Ishikawa (cell line): ENCODE measurements around the gene WNT7B.

Source experiments
- CEBPB ChIP-seq: IDR thresholded peaks from 2 replicates; pipeline ENCODE4 v1.6.1; 2012
- CREB1 ChIP-seq: IDR thresholded peaks from 2 replicates; pipeline ENCODE4 v1.6.1; 2012; ENCODE audit warnings: low read depth
- EGR1 ChIP-seq: IDR thresholded peaks from 2 replicates; pipeline ENCODE4 v1.6.1; 2012
- EP300 ChIP-seq: IDR thresholded peaks from 2 replicates; pipeline ENCODE4 v1.6.1; 2012; ENCODE audit warnings: borderline replicate concordance
- FOXM1 ChIP-seq: IDR thresholded peaks from 2 replicates; pipeline ENCODE4 v1.6.1; 2012; ENCODE audit warnings: low read depth, borderline replicate concordance
- NFIC ChIP-seq: IDR thresholded peaks from 2 replicates; pipeline ENCODE4 v1.6.1; 2012
- RAD21 ChIP-seq: IDR thresholded peaks from 2 replicates; pipeline ENCODE4 v1.6.1; 2012; ENCODE audit warnings: low read depth
- TAF1 ChIP-seq: IDR thresholded peaks from 2 replicates; pipeline ENCODE4 v1.6.1; 2012; ENCODE audit warnings: low read depth, mild to moderate bottlenecking
- TCF12 ChIP-seq: IDR thresholded peaks from 2 replicates; pipeline ENCODE4 v1.6.1; 2012; ENCODE audit warnings: low read depth
- TEAD4 ChIP-seq: IDR thresholded peaks from 2 replicates; pipeline ENCODE4 v1.6.1; 2012
- YY1 ChIP-seq: IDR thresholded peaks from 2 replicates; pipeline ENCODE4 v1.6.1; 2012; ENCODE audit warnings: low read depth
- ZBTB7A ChIP-seq: IDR thresholded peaks from 2 replicates; pipeline ENCODE4 v1.6.1; 2012; ENCODE audit warnings: low read depth
- TF ChIP-seq, protein P1 (sequence below): IDR thresholded peaks from 2 replicates; pipeline ENCODE4 v1.6.1; 2012; ENCODE audit warnings: low read depth, mild to moderate bottlenecking
- TF ChIP-seq, protein P2 (sequence below): IDR thresholded peaks from 2 replicates; pipeline ENCODE4 v1.6.1; 2012
- TF ChIP-seq, protein P3 (sequence below): IDR thresholded peaks from 2 replicates; pipeline ENCODE4 v1.6.1; 2012

Gene WNT7B

DNA sequence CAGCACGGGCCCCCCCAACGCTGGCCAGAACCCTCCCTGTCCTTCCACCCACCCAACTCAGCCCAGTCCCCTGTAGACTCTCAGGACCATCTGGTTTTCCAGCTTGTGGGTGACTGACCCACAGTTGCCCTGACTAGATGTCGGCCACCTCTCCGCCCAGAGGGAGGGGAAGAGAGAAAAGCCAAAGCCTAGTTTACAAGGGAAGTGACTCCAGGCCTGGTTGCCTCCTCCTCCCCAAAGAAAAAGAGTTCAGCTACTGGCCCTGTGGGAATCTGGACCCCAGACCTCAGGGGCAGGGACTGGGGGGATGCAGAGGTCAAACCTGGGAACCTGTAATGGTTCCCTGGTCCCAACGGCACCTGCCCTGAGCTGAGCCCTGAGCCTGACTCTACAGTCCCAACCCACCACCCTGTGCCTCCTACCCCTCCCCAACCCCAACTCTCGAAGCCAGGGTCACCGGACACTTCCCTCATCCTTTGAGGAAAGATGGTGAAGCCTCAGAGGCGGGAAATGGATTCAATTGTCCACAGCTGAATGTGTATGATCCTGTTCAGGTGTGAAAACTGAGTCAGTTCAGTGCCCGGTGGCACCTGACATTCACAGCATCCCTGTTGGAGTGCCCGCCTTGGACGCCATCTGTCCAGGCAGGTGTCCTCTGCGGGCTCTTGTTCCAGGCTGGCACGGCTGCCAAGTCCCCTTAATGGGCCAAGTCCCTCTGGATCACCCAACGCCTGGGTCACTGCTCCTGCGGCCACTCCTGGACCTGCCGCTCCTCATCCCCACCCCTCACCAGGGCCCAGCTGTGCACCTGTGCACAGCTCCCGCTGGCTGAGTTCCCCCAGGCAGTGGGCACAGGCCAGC lies 21.0 kb upstream of the WNT7B start:
- no peak for TF ChIP-seq CEBPB
- peak; percentile 7; the same call in 1 of the 2 replicates for TF ChIP-seq ZBTB7A

DNA sequence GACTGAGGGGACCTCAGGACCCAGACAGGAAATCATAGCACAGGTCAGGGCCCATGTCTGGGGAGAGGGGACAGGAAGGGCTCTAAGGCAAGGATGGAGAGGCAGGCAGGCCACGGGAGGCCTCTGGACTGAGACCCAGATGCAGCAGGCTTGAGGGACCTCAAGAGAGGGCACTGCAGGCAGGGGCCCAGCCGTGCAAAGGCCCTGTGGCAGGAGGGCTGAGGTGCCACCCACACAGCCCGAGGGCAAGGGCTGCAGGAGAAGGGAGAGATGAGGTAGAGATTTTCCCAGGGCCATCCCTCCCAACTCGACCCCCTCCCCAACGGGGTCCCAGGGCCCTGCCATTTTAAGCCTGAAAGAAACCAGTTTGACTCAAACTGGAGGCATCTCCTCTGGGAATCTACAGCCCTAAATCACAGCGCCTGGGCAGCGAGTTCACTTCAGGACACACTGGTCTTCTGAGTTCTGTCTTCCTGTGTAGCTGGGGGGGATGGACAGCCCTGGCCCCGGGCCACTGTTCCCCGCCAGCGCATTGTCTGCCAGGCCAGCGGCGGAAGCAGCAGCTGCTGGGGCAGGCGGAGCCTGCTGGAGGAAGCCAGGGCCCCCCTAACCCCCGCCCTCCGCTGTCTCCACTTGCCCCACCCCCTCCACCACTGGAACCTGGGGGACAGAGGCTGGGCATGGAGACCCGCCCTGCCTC lies 20.3 kb upstream of the WNT7B start:
- TF ChIP-seq TEAD4 (0 out of 2 replicates have a peak, but pooled peaks have one; percentile 20), EP300 (peak; percentile 64; the same call in 1 of the 2 replicates), CREB1 (no peak), TAF1 (no peak), YY1 (no peak), NFIC (peak; percentile 89), TCF12 (peak; percentile 58), FOXM1 (no peak), RAD21 (no peak), EGR1 (no peak), ZBTB7A (peak; percentile 63), CEBPB (no peak)
- TF ChIP-seq, protein P1, sequence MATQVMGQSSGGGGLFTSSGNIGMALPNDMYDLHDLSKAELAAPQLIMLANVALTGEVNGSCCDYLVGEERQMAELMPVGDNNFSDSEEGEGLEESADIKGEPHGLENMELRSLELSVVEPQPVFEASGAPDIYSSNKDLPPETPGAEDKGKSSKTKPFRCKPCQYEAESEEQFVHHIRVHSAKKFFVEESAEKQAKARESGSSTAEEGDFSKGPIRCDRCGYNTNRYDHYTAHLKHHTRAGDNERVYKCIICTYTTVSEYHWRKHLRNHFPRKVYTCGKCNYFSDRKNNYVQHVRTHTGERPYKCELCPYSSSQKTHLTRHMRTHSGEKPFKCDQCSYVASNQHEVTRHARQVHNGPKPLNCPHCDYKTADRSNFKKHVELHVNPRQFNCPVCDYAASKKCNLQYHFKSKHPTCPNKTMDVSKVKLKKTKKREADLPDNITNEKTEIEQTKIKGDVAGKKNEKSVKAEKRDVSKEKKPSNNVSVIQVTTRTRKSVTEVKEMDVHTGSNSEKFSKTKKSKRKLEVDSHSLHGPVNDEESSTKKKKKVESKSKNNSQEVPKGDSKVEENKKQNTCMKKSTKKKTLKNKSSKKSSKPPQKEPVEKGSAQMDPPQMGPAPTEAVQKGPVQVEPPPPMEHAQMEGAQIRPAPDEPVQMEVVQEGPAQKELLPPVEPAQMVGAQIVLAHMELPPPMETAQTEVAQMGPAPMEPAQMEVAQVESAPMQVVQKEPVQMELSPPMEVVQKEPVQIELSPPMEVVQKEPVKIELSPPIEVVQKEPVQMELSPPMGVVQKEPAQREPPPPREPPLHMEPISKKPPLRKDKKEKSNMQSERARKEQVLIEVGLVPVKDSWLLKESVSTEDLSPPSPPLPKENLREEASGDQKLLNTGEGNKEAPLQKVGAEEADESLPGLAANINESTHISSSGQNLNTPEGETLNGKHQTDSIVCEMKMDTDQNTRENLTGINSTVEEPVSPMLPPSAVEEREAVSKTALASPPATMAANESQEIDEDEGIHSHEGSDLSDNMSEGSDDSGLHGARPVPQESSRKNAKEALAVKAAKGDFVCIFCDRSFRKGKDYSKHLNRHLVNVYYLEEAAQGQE, result no peak
- TF ChIP-seq, protein P2, sequence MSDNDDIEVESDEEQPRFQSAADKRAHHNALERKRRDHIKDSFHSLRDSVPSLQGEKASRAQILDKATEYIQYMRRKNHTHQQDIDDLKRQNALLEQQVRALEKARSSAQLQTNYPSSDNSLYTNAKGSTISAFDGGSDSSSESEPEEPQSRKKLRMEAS, result no peak; the same call in 1 of the 2 replicates
- TF ChIP-seq, protein P3, sequence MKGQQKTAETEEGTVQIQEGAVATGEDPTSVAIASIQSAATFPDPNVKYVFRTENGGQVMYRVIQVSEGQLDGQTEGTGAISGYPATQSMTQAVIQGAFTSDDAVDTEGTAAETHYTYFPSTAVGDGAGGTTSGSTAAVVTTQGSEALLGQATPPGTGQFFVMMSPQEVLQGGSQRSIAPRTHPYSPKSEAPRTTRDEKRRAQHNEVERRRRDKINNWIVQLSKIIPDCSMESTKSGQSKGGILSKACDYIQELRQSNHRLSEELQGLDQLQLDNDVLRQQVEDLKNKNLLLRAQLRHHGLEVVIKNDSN, result 0 out of 2 replicates have a peak, but pooled peaks have one; percentile 4

DNA sequence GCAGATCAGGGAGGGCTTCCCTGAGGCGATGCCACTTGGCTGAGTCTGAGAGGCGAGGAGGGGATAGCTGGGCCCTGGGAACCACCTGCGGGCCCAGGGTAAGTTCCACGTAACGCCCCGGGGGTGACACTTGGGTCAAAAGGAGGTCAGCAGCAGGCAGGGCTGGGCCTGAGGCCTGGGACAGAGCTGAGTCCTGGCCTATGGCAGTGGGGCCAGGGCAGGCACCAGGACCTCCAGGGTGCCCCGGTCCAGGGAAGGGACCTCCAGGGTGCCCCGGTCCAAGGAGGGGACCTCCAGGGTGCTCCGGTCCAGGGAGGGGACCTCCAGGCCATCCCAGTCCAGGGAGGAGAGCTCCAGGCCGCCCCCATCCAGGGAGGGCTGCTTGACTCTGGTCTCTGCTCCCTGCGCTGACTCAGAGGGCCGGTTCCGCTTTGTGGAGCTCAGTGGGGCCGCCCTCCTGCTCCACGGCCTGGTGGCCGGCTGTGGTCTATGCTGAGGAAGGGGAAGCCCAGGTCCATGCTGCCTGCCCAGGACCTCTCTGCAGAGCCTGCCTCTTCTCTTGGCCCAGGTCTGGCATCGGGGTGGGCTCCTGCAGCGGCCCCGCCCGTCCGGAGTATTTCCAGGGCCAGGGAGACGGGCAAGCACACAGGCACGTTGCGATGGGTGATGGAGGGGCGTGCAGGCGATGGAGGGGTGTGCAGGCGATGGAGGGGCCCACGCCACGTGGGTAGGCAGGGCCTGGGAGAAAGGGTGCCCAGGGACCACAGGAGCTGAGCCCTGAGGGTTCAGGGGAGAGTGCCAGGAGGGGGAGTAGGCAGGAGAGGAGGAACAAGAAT lies 19.5 kb upstream of the WNT7B start:
- TF ChIP-seq RAD21 (no peak), YY1 (no peak), EP300 (no peak), FOXM1 (no peak), TAF1 (no peak), ZBTB7A (no peak), TEAD4 (no peak), EGR1 (no peak), NFIC (no peak), CREB1 (no peak), CEBPB (no peak)
- TF ChIP-seq, protein P2, result no peak
- TF ChIP-seq, protein P3, result no peak

DNA sequence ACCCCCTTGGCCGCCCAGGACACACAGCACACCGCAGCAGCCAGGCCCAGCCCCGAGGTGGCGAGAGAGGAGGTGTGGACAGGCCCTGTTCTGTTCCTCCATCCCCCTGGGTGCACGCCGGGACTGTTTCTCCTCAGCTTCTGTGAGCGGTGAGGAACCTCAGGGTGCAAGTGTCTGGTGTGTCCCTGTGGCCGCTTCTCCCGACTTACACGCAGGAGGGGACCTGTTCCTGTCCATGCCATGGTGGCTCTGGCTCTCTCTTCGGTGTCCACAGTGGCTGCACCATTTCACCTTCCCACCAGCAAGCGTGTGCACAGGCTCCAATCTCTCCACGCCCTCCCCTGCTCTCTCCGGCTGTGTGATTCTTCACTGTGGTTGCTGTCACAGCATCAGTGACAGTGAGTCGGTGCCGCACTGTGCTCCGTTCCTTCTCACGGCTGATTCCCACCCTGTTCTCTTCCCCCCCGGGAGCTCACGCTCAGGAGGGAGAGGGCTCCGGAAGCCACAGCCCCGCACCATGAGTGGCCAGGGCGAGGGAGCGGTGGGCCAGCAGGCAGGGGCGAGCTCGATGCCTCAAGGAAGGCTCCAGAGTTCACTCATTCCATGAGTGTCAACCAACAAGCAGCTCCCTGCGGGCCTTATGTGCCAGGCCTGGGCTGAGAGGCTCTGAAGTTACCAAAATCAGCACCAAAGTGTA lies 18.6 kb upstream of the WNT7B start:
- TF ChIP-seq, protein P1, result no peak
- TF ChIP-seq CREB1 (no peak), TCF12 (no peak), ZBTB7A (no peak; the same call in 1 of the 2 replicates), EP300 (no peak), FOXM1 (no peak), EGR1 (no peak), TAF1 (no peak)
- TF ChIP-seq, protein P3, result no peak
